ELR (cell line): ENCODE measurements around the gene UBE2Q1.

Experiments
- DNase-seq: peaks from one replicate; pipeline ENCODE4 v3.0.0-alpha.2; 2015; ENCODE audit warnings: low read depth

UBE2Q1 gene

GRCh38 chr1:154557939-154558719 is at the start of gene UBE2Q1:
Gene UBE2Q1, minus strand, starts transcription at chr1:154558662. Its CDS starts 109 bp downstream, at chr1:154558553.
- DNase-seq, result peak; percentile 49

DNA sequence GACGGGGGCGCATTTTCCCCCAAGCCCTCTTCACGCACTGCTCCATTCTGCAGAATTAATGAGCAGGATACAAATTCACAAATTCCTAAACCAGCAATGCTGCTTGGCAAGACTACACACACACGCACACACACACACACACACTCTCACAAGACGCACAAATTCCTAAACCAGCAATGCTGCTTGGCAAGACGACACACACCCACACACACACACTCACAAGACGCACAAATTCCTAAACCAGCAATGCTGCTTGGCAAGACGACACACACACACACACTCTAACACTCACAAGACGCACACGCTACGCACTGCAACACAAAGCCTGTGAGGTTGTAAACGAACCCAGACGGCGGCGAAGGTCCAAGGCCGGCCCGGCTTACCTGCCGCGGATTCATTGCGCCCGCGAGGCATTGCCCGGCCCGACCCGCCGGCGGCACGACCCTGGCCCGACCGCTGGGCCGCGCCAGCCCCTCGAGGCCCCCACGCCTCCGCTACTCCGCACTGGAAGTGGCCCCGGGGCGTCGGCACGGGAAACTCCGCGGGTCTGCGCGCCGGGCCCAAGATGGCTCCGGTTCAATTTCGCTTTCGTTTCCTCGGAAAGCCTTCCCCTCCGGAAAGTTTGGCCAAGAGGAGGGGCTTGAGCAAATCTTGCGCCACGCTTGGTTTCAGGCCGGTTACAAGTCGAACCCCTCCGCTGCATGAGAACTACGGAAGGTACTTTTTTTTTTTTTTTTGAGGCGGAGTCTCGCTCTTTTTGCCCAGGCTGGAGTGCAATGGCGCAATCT is 49.3 kb upstream of the UBE2Q1 start, which contains the start of gene ADAR:
ADAR (minus strand) TSS at position 578 of the 788 bp plus-strand sequence; CDS start at position 398, 180 bp downstream.
- peak; percentile 99 for DNase-seq

DNA sequence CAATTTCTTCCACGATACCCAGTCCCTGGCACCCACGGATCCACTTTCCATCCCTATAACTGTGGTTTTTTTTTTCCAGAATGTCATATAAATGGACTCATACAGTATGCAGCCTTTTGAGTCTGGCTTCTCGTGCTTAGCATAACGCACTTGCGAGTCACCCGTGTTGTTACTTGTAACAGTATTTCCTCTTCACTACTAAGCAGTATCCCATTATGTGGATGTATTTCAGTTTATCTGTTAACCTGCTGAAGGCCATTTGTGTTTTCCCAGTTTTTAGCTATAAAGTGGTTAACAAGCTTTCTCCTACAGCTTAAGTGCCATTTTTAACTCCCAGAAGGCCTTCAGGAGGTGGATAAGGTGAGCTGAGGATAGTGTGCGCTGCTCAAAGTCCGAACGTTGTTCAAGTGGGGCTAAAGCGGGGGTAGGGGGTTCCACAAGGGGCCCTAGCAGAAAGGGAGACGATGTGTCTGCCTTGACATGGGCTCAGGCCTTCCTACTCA is 48.7 kb upstream of the UBE2Q1 start:
- DNase-seq, result peak; percentile 76

DNA sequence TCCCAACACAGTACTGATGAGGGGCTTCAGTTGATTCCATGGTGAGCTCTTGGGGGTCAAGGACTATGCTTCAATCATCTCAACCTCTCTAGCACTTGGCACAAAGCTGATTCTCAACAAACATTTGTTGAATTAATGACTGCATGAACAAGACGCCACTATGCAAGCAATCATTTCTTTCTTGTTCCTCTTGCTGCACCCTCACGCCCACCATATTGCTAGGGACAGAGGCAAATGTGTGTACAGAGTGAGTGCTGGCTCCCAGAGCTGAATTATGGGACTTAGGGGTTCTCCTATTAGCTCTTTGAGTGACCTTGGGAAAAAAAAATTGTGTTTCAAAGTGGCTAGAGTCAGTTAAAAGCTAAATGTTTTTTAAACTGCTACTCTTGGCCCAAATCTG is 47.1 kb upstream of the UBE2Q1 start:
- DNase-seq, result no peak

GRCh38 chr1:154603317-154603716 is 44.9 kb upstream of the UBE2Q1 start:
- no peak for DNase-seq

GRCh38 chr1:154599658-154600057 is 41.2 kb upstream of the UBE2Q1 start:
- no peak for DNase-seq

DNA sequence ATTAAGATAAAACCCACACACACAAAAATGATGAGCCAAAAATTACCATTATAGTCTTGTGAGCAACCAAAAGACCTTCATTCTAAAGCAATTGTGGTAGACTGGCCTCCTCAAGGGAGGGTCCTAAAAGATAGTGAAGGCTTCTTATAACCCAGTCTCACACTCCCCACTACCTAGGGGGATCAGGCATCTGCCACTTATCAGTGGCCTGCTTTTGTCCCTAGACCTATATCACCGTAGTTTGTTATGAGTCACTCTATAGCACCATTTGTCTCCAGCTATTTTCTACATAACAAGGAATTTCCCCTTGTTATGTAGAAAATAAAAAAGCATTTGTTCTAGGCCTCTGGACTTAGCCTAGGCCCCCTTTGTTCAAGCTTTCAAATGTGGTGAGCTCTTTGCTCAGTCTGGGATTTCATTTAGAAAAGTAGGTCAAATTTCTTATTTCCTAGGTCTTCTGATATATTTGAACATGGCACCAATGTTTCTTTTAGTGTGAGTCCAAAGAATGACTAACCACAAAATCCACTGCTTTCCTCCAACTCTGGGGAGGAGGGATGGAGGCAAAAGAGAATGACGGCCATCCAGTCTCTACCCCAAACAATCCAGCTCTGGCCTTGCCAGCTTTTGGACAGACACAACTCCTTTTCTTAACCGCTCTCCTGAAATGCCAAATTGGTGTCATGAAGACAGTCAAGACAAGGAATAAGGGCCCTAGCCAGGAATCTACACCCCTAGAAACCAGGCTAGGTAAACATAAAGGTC is 40.6 kb upstream of the UBE2Q1 start:
- no peak for DNase-seq

GRCh38 chr1:154595621-154596020 is 37.2 kb upstream of the UBE2Q1 start:
- peak; percentile 81 for DNase-seq

GRCh38 chr1:154594811-154595210 is 36.3 kb upstream of the UBE2Q1 start:
- DNase-seq, result no peak

GRCh38 chr1:154593390-154593789 is 34.9 kb upstream of the UBE2Q1 start:
- DNase-seq, result no peak

- DNase-seq, result no peak
Measured at GRCh38 chr1:154591206-154591605, 32.7 kb upstream of the UBE2Q1 start.

DNA sequence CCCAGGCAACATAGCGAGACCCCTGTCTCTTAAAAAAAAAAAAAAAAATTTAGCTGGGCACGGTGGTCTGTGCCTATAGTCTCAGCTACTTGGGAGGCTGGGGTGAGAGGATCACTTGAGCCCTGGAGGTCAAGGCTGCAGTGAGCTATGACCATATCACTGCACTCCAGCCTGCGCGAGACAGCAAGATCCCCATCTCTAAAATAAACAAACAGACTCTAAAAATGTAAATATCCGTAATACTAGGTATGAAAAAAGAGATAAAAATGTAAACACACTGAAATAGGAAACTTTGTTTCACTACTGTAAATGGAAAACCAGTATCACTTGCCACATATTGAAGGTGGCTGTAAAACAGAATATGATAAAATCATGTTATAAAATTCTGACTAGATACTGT is 32.3 kb upstream of the UBE2Q1 start:
- no peak for DNase-seq

GRCh38 chr1:154589780-154590179 is 31.3 kb upstream of the UBE2Q1 start:
- DNase-seq, result peak; percentile 19

- DNase-seq, result no peak
Measured at GRCh38 chr1:154586641-154587040, 28.2 kb upstream of the UBE2Q1 start.

DNA sequence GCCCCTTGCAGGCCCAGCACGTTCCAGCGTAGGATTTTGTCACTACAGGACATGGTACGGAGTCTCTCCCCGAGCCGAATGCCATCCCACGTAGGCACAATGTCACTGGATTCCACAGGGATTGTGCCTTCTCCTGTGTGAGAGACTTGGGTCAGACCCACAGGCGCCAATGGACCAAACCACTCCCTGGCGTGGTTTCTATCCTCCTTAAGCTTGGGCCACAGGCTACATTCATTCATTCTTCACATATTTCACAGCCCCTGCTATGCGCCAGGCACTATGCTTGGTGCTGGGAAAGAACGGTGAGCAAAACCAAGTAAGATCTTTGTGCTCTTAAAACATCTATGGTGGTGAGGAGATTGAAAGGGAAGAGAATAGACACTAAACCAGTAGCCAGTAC is 27.8 kb upstream of the UBE2Q1 start:
- no peak for DNase-seq

- no peak for DNase-seq
Measured at GRCh38 chr1:154584267-154584994, 26.0 kb upstream of the UBE2Q1 start.

- no peak for DNase-seq
Measured at GRCh38 chr1:154583773-154584172, 25.3 kb upstream of the UBE2Q1 start.

DNA sequence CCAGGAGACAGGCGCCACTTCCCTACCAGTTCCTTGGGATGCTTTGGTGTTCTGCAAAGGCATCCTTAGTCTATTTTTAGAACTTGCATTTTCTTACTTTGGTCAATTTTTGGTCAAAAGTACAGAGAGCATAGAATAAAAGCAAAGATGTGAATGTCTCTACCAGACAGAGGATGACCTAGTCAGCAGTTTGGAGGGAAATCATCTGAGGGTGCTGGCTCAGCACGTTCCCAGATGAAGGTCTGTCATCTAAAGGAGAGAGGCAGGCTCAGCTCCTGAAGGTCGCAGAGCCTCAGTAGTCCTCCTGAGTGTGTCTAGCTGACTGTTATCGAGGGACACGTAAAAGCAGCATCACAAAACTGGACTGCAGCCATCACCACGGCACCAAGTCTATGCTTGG is 24.4 kb upstream of the UBE2Q1 start:
- no peak for DNase-seq

- no peak for DNase-seq
Measured at GRCh38 chr1:154581766-154582165, 23.3 kb upstream of the UBE2Q1 start.

- DNase-seq, result no peak
Measured at GRCh38 chr1:154579374-154579773, 20.9 kb upstream of the UBE2Q1 start.

DNA sequence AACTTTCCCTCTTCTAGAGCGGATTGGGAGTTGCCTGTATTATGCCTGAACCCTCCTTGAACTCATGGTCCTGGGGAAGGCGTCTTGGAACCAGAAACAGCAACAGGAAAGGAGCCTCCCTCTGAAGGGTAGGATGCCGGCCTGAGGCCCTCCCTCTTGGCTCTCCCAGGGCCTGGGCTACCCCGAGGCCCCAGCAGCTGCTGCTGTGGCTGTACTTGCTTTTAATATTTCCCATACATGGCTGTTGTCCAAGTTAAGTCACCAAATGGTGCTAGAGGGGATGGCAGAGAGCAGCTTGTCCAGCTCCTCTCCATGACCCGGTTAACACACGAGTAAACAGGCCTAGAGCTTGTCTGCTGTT is 19.6 kb upstream of the UBE2Q1 start:
- DNase-seq, result no peak
